HG02642 (cell line): ENCODE results near the gene RNF144A.
"Not testable (repeated sequence)": the region's sequence is repeated elsewhere in the genome, so short reads cannot be mapped to it uniquely, and the experiment has no call there.

ENCODE experiments used
- ATAC-seq: cut with Tn5 transposase; IDR thresholded peaks from one replicate; pipeline ENCODE4 v1.9.1; 2021; ENCODE audit warnings: mild to moderate bottlenecking; ENCODE audit not compliant: unreplicated experiment, poor library complexity

Gene RNF144A

DNA sequence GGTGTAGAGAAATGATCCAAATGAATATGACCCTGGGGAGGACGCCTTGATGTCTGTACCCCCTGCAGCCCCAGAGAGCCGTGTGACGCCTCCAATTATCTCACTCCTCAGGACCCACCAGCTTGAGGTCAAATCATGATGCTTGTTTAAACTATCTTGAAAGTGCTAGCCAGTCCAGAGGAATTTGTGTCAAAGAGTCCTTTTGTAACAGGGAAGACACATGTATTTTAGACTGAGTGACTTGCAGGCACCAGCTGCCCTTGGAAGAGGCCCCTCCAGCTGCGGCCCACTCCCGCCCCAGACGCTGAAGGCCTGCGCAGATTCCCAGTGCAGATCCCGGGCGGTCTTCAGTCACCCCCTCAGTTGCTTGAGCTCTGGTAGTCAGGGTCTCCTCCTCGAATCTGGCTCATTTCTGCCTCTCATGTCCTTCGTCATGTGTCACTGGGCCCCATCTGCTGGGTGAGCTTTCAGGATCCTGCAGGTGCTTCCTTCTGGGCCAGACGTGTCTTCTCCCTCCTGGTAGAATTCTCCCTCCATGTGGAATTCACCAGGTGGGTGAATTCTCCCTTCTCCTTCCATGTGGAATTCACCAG lies 77.4 kb downstream of the RNF144A start:
- no peak for ATAC-seq

DNA sequence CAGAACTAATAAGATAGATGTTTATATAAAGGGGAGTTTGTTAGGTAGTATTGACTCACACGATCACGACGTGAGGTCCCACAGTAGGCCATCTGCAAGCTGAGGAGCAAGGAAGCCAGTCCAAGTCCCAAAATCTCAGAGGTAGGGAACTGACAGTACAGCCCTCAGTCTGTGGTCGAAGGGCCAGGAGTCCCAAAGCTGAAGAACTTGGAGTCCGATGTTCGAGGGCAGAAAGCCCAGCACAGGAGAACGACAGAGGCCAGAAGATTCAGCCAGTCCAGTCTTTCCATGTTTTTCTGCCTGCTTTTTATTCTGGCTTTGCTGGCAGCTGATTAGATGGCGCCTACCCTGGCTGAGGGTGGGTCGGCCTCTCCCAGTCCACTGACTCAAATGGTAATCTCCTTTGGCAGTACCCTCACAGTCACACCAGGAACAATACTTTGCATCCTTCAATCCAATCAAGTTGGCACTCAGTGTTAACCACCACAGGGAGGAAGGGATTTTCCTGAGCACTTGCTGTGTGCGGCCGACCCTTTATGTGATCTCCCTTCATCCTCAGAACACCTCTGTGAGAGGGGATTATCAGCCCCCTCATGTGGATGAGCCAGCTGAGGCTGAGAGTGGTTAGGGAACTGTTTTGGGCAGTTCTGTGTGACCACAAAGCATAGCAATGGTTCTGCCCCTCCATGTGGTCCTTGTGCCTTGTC lies 78.3 kb downstream of the RNF144A start:
- no peak for ATAC-seq

GRCh38 chr2:6999211-6999877 lies 82.1 kb downstream of the RNF144A start:
- ATAC-seq = peak; percentile 63

GRCh38 chr2:7001395-7001794 lies 84.2 kb downstream of the RNF144A start:
- not testable (repeated sequence) for ATAC-seq

GRCh38 chr2:7003895-7004294 lies 86.7 kb downstream of the RNF144A start:
- ATAC-seq = no peak

GRCh38 chr2:7004636-7005035 lies 87.4 kb downstream of the RNF144A start:
- no peak for ATAC-seq

DNA sequence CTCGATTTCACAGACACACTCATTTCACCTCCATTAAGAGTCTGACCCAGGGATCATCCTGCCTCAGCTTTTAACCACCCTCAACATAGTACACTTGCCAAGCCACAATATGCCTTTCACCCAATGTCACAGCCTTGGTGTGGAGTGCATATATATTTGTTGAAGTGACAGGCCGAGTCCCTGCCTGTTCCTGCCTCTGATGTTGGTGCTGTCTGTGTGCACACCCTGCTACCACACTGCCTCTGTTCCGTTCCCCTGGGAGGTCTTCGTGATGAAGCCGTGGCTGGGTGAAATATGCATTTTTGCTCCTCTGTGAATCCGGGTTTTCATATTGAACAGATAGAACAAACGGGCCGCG lies 90.3 kb downstream of the RNF144A start:
- ATAC-seq = peak; percentile 25

DNA sequence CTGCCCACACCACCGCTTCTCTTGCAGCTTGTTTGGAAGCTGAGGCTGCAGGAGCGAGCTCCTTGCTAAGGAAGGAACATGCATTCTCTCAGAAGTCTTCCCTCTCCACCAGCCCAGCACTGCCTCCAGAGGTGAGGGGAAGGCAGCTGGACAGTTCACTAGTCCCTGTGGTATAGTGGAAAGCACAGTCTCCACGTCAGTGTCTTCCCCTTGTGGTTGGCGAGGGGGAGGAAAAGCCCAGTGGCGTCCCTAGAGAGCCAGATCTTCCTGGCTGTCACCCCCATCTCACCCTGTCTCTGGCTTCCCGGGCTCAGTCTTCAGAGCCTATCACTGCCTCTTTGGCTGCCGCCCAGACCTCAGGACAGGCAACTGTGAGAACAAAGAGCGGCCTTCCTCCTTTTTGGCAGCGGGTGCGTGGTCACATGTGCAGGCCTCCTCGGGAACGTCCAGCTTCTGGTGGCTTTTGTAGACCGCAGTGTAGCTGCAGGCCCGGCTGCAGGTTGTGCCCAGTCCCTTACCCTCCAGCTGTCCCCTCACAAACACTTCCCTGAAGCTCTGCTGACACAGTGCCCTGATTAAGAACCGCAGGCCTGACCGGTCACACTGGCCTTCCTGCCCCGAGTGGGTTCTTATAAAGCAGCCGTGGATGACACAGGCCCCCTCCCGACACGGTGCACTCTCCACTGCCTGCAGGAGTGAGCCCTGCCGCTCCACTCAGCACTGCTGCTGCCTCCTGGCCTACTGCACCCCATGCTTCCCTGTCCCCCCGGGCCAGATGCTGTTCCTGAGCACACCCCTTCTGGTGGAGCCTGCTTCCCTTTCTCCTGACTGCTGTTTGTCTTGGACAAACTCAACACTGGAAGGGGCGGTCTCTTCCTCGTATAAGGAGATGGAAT lies 90.9 kb downstream of the RNF144A start:
- ATAC-seq = peak; percentile 57

DNA sequence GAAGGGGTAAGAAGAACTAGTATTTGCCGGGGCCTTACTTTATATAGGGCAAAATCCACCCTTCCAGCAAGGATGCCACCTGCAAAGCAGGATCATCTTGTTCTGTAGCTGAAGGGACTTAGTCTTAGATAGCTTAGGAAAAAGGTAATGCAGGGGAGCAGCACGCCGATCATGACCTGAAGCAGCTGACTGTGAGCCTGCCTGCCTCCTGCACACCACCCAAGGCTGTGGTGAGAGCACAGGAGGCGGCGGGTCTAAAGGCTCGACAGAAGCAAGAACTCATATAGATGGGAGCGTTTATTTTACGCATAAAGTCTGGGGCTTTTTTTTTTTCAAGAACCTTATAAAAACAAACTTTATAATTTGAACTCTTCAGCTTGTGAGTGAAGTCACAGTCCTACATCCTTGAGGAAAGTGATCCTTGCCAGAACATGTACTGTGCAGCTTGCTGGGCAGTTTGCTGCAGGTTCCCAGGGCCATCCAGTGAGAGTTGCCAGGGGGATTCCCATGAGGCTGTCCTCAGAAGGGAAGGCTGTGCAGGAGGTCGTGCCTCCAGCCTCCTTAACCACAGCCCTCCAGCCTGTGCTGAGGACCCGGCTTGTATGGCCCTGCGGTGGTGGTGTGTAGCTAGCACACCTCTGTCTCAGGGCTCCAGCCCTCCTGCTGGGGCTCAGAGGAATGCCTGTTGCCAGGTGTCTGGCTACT lies 92.1 kb downstream of the RNF144A start:
- ATAC-seq = no peak

- ATAC-seq = no peak
These were observed 93.3 kb downstream of the RNF144A start for GRCh38 chr2:7010391-7011054.

- ATAC-seq = no peak
These were observed 94.3 kb downstream of the RNF144A start for GRCh38 chr2:7011356-7012083.

GRCh38 chr2:7012141-7012764 lies 95.0 kb downstream of the RNF144A start:
- no peak for ATAC-seq

- no peak for ATAC-seq
These were observed 96.4 kb downstream of the RNF144A start for GRCh38 chr2:7013471-7014160.

- ATAC-seq = peak; percentile 61
These were observed 97.0 kb downstream of the RNF144A start for GRCh38 chr2:7014174-7014640.

- ATAC-seq = no peak
These were observed 98.1 kb downstream of the RNF144A start for GRCh38 chr2:7015007-7015950.

DNA sequence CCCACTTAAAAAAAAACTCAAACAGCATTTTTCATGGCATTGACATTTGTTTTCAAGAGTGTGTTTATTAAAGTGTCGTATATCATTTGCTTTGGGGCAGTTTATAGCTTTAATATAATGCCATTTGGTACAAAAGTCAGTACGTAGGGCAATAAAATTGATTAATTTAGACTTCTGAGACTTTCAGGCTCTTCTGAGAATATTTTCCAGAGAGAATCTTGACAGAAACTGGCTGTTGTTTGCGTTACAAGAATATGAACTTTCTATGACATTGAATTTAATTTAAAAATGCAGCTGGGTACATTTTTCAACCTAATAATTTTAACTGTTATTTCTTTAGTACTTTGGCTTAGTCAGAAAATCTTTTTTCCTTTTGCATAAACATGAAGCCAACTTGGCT lies 98.9 kb downstream of the RNF144A start:
- no peak for ATAC-seq
